Ovary (tissue), 3 donors: ENCODE measurements around the gene POU2F3.

Experiments used
- CTCF ChIP-seq, 3 donors: fragments of 450-650 bp in 2 of 3; fragments of 200-600 bp in 1 of 3; IDR thresholded peaks; one replicate each; pipeline versions ENCODE4 v1.5.1 to v1.8.0; 2016 to 2022; ENCODE audit warnings: antibody characterized with exemption in 3 of 3, mild to moderate bottlenecking in 1 of 3
- POLR2A ChIP-seq: fragments of 450-650 bp; IDR thresholded peaks from one replicate; pipeline ENCODE4 v1.6.1; 2017; ENCODE audit warnings: antibody characterized with exemption, mild to moderate bottlenecking, moderate library complexity
- donor health status: DM: no; HTN: no; CAD: no.

GRCh38 chr11:120223793-120224192, 16.1 kb upstream of the POU2F3 start:
- TF ChIP-seq CTCF (IDR thresholded peaks at IDR 0.05) (no peak), POLR2A (no peak)
